IMR-90 (cell line): ENCODE measurements around the gene TMEM14C. TPM values are rescaled to one million over a fixed set of nuclear protein-coding genes. Genes with fewer than 3 reads are reported as not detected.
A peak's percentile ranks its signal among the peaks of the same experiment; 100 is the strongest.

ENCODE experiments used
- ATAC-seq: fragments of 200-7000 bp; cut with Tn5 transposase; 2 replicates; pipeline ENCODE4 v1.9.1; 2020; ENCODE audit warnings: low read depth, mild to moderate bottlenecking, moderate library complexity
- BruUV-seq: library from RNA; stranded (reverse); fragments of 400-500 nt; replicated peaks from 2 replicates; lab custom pipeline; 2021; lab: Mats Ljungman, UMichigan
- CTCF ChIA-PET: fragments of 300-600 bp; formaldehyde crosslinking; extraction: SDS; loops from one replicate; lab custom pipeline; 2021; ENCODE audit warnings: antibody characterized with exemption; lab: Yijun Ruan, JAX
- POLR2A ChIA-PET: fragments of 300-600 bp; sonication (Branson Sonifier 250); formaldehyde crosslinking; loops from one replicate; lab custom pipeline; 2022; ENCODE audit warnings: antibody characterized with exemption; ENCODE audit not compliant: unreplicated experiment; lab: Charles Lee
- DNase-seq: peaks from one replicate; pipeline ENCODE4 v3.0.0; 2013
- H2AFZ ChIP-seq: replicated peaks from 2 replicates; pipeline ENCODE3; 2013; ENCODE audit warnings: low read length, mild to moderate bottlenecking; ENCODE audit not compliant: poor library complexity
- H2AK5ac ChIP-seq: 2 replicates; pipeline ENCODE4 v1.6.1; 2013; ENCODE audit warnings: low read depth, low read length, inconsistent platforms
- H2AK9ac ChIP-seq: replicated peaks from 2 replicates; pipeline ENCODE3; 2013; ENCODE audit warnings: mild to moderate bottlenecking, low read depth, low read length, moderate library complexity; ENCODE audit not compliant: poor library complexity
- H2BK120ac ChIP-seq: 2 replicates; pipeline ENCODE4 v1.6.1; 2013; ENCODE audit warnings: low read depth, low read length, inconsistent platforms
- H2BK15ac ChIP-seq: 3 replicates; pipeline ENCODE4 v1.6.1; 2013; ENCODE audit warnings: low read depth, low read length, inconsistent platforms
- H2BK20ac ChIP-seq: 2 replicates; pipeline ENCODE4 v1.6.1; 2013; ENCODE audit warnings: low read depth, mild to moderate bottlenecking, inconsistent platforms, low read length, moderate library complexity
- H2BK5ac ChIP-seq: 2 replicates; pipeline ENCODE4 v1.6.1; 2013; ENCODE audit warnings: mild to moderate bottlenecking, low read depth, low read length, inconsistent platforms; ENCODE audit not compliant: poor library complexity, severe bottlenecking
- H3K14ac ChIP-seq: replicated peaks from 2 replicates; pipeline ENCODE4 v1.6.1; 2013; ENCODE audit warnings: low read depth, low read length, inconsistent platforms
- H3K18ac ChIP-seq: 2 replicates; pipeline ENCODE4 v1.6.1; 2013; ENCODE audit warnings: low read depth, low read length, control low read depth
- H3K23ac ChIP-seq: 2 replicates; pipeline ENCODE4 v1.6.1; 2013; ENCODE audit warnings: low read depth, low read length, inconsistent platforms
- H3K27ac ChIP-seq: 2 replicates; pipeline ENCODE4 v1.5.1; 2013; ENCODE audit warnings: mild to moderate bottlenecking, control low read depth, low read length; ENCODE audit not compliant: insufficient read depth
- H3K27me3 ChIP-seq: 2 replicates; pipeline ENCODE4 v1.6.1; 2013; ENCODE audit warnings: low read length; ENCODE audit not compliant: control insufficient read depth, insufficient read depth
- H3K36me3 ChIP-seq: 2 replicates; pipeline ENCODE4 v1.6.1; 2013; ENCODE audit warnings: low read length, mixed read lengths; ENCODE audit not compliant: control insufficient read depth, insufficient read depth
- H3K4ac ChIP-seq: 2 replicates; pipeline ENCODE4 v1.6.1; 2013; ENCODE audit warnings: low read depth, low read length, inconsistent platforms
- H3K4me1 ChIP-seq: 2 replicates; pipeline ENCODE4 v1.6.1; 2013; ENCODE audit warnings: low read length, mixed read lengths; ENCODE audit not compliant: control insufficient read depth, insufficient read depth
- H3K4me2 ChIP-seq: 2 replicates; pipeline ENCODE4 v1.6.1; 2013; ENCODE audit warnings: low read depth, mild to moderate bottlenecking, control low read depth, low read length, moderate library complexity
- H3K4me3 ChIP-seq: 2 replicates; pipeline ENCODE4 v1.5.1; 2013; ENCODE audit warnings: low read depth, mild to moderate bottlenecking, control low read depth, low read length, moderate library complexity; ENCODE audit not compliant: insufficient read depth
- H3K56ac ChIP-seq: 2 replicates; pipeline ENCODE4 v1.6.1; 2013; ENCODE audit warnings: low read length, inconsistent platforms; ENCODE audit not compliant: insufficient read depth; ENCODE audit errors: extremely low read depth
- H3K79me1 ChIP-seq, 2 experiments: 2 replicates each; pipeline ENCODE4 v1.6.1; 2013; ENCODE audit warnings: low read length in 2 of 2, inconsistent platforms in 1 of 2, low read depth in 1 of 2
- H3K9ac ChIP-seq: 2 replicates; pipeline ENCODE4 v1.6.1; 2013; ENCODE audit warnings: low read depth, low read length, control low read depth
- H3K9me1 ChIP-seq: 2 replicates; pipeline ENCODE4 v1.6.1; 2013; ENCODE audit warnings: low read length, inconsistent platforms; ENCODE audit not compliant: insufficient read depth
- H3K9me3 ChIP-seq: 2 replicates; pipeline ENCODE4 v1.6.1; 2013; ENCODE audit warnings: low read length; ENCODE audit not compliant: control insufficient read depth, insufficient read depth
- H4K20me1 ChIP-seq: 2 replicates; pipeline ENCODE4 v1.6.1; 2013; ENCODE audit warnings: low read length, inconsistent platforms; ENCODE audit not compliant: insufficient read depth
- H4K5ac ChIP-seq: 2 replicates; pipeline ENCODE4 v1.6.1; 2013; ENCODE audit warnings: mild to moderate bottlenecking, low read depth, low read length, control low read depth
- H4K8ac ChIP-seq, 2 experiments: 2 replicates each; pipeline ENCODE4 v1.6.1; 2013; ENCODE audit warnings: low read depth in 2 of 2, low read length in 2 of 2, control low read depth in 1 of 2, inconsistent platforms in 1 of 2
- H4K91ac ChIP-seq: 2 replicates; pipeline ENCODE4 v1.6.1; 2013; ENCODE audit warnings: low read depth, low read length, inconsistent platforms; ENCODE audit not compliant: insufficient read depth
- CEBPB ChIP-seq: IDR thresholded peaks from 2 replicates; pipeline ENCODE4 v1.6.1; 2012; ENCODE audit warnings: low read depth, low read length, improper control_type of control experiment
- CTCF ChIP-seq: conservative IDR thresholded peaks from 2 replicates; pipeline ENCODE4 v1.5.1; 2012; ENCODE audit warnings: mild to moderate bottlenecking, low read depth, low read length, improper control_type of control experiment
- ELK1 ChIP-seq: fragments of 150-350 bp; IDR thresholded peaks from 2 replicates; pipeline ENCODE4 v1.6.1; 2016; ENCODE audit warnings: low read depth, mild to moderate bottlenecking, low read length, moderate library complexity, borderline replicate concordance
- MAFK ChIP-seq: IDR thresholded peaks from 2 replicates; pipeline ENCODE4 v1.6.1; 2012; ENCODE audit warnings: low read depth, low read length, improper control_type of control experiment
- MXI1 ChIP-seq: IDR thresholded peaks from 2 replicates; pipeline ENCODE4 v1.6.1; 2012; ENCODE audit warnings: low read depth, mild to moderate bottlenecking, low read length, moderate library complexity, borderline replicate concordance
- USF2 ChIP-seq: fragments of 150-350 bp; IDR thresholded peaks from 2 replicates; pipeline ENCODE4 v1.6.1; 2017; ENCODE audit warnings: mild to moderate bottlenecking, antibody characterized with exemption, low read length, low read depth
- WGBS, 2 experiments: methylation state at CpG; one replicate each; pipeline versions ENCODE4 v1.1.5 to v1.1.7; 2013; ENCODE audit warnings: missing lambda C conversion rate in 2 of 2; ENCODE audit not compliant: insufficient read length in 1 of 2; ENCODE audit errors: extremely low coverage in 2 of 2; 5-methylcytosine and 5-hydroxymethylcytosine counted together
- dilution Hi-C: fragments of 300-500 bp; cut with HindIII; formaldehyde crosslinking; loops from one replicate; pipeline ENCODE4 v1.14.3; 2018; ENCODE audit warnings: low sequenced_read_pairs; ENCODE audit not compliant: unreplicated experiment
- in situ Hi-C: fragments of 300-500 bp; cut with MboI; formaldehyde crosslinking; loops from 3 replicates; pipeline ENCODE4 v1.14.3; 2019; ENCODE audit warnings: low sequenced_read_pairs, inconsistent platforms, mixed read lengths
- intact Hi-C: fragments of 100-400 bp; cut with micrococcal nuclease; formaldehyde crosslinking; loops from 2 replicates; pipeline ENCODE4 v1.10.0; 2022
- polyA plus RNA-seq, 3 experiments: library from polyadenylated mRNA; depleted of rRNA; stranded (reverse); fragments of >200 nt; gene quantifications; 2 replicates each; pipeline ENCODE4 v1.2.3, GENCODE V29; 2012; ENCODE audit warnings: low replicate concordance in 1 of 3
- total RNA-seq: library from RNA; depleted of rRNA; stranded (reverse); fragments of >200 nt; gene quantifications from 2 replicates; pipeline ENCODE4 v1.2.3, GENCODE V29; 2012

The TMEM14C gene
- total and polyA plus RNA-seq, 2 of the 4 experiments (the other 2 are of a cell fraction): 129 to 175 TPM

GRCh38 chr6:10733863-10734262, 11.0 kb downstream of the TMEM14C start:
- dilution Hi-C loops: no loop called here

More at GRCh38 chr6:10733863-10734262, 11.0 kb downstream of the TMEM14C start:
- Histone ChIP-seq H3K27ac (no peak overlapping the region; the same call in 1 of the 2 replicates), H2AK5ac (peak overlapping the region; percentile 18; the same call in 1 of the 2 replicates), H3K9me3 (no peaks in the 10 kb centered on the region), H3K27me3 (no peaks in the 10 kb centered on the region), H2BK120ac (peak overlapping the region; percentile 52; the same call in 1 of the 2 replicates), H3K4ac (peak overlapping the region; percentile 33; the same call in 1 of the 2 replicates), H2AFZ (no peak overlapping the region), H3K18ac (peak overlapping the region; percentile 24; the same call in 1 of the 2 replicates), H3K23ac (no peak overlapping the region), H4K20me1 (no peaks in the 10 kb centered on the region), H3K9me1 (no peaks in the 10 kb centered on the region), H3K56ac (no peak overlapping the region), H2BK15ac (peak overlapping the region; percentile 7; the same call in 1 of the 3 replicates), H3K36me3 (peaks cover 31% of the 10 kb centered on the region), H3K14ac (no peak overlapping the region), H4K91ac (peak overlapping the region; percentile 19; the same call in 1 of the 2 replicates), H4K8ac (peak overlapping the region in 1 of 2 experiments; percentile 20; a peak in 1 of 4 replicates), H3K9ac (no peak overlapping the region), H3K4me2 (no peak overlapping the region), H3K79me1 (peaks cover 11 to 20% of the 10 kb centered on the region in 2 experiments), H2BK5ac (no peak overlapping the region), H3K4me1 (peaks cover 3% of the 10 kb centered on the region; the same call in 1 of the 2 replicates), H2AK9ac (no peak overlapping the region), H4K5ac (no peak overlapping the region), H2BK20ac (peak overlapping the region; percentile 69; the same call in 1 of the 2 replicates), H3K4me3 (no peak overlapping the region)
- POLR2A ChIA-PET: no interaction called here
- no CpG with 5 or more reads among the region's 3 CpGs for WGBS, 2 experiments
- ATAC-seq: no peak
- TF ChIP-seq ELK1 (no peak), MAFK (no peak), USF2 (no peak), CEBPB (no peak), CTCF (no peak), MXI1 (no peak)
- no peak for DNase-seq
- in situ Hi-C loops (loop anchor here (25.0 kb wide), 1 partner anchor 1247 kb away; no protein-coding TSS in a partner anchor), intact Hi-C loops (no loop called here)
- CTCF ChIA-PET: no interaction called here
- BruUV-seq: no TSS peak
